Fibroblast of mammary gland (primary cell): Measurements from ENCODE around the gene RAB38.

Experiments
- DNase-seq: peaks from one replicate; pipeline ENCODE4 v3.0.0-alpha.2; 2010; ENCODE audit warnings: low read depth
- H3K4me3 ChIP-seq: 2 replicates; pipeline ENCODE4 v1.5.1; 2011; ENCODE audit warnings: low read depth, mild to moderate bottlenecking, low read length, moderate library complexity; ENCODE audit not compliant: control insufficient read depth
- CTCF ChIP-seq: conservative IDR thresholded peaks from 2 replicates; pipeline ENCODE4 v1.5.1; 2011; ENCODE audit warnings: low read depth, low read length, inconsistent platforms; ENCODE audit not compliant: control insufficient read depth, insufficient read depth

RAB38 gene

GRCh38 chr11:88175569-88176075 lies 379 bp upstream of the RAB38 start:
- DNase-seq = no peak
- H3K4me3 ChIP-seq = no peak overlapping the region

DNA sequence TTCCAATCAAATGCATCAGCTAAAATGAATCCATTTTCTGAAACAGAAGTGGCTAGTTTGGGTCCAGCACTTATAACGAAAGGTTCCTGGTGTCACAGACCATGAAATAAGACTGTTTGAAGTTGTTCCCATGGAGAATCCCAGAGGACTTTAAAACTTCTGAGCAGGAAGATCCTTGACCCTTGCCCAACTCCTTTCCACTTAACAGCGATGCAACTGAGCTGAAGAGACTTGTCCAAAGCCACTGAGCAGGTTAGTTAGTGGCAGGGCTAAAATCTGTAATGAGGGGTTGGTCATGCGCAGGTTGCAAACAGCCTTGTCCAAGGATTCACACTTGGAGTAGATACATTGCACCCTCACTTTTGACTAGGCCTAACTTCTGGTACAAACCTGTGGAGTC lies 1.3 kb downstream of the RAB38 start:
- DNase-seq = no peak
- H3K4me3 ChIP-seq = no peak overlapping the region
- no peak for TF ChIP-seq CTCF

More at GRCh38 chr11:88175569-88176075, 379 bp upstream of the RAB38 start:
- no peak for TF ChIP-seq CTCF

DNA sequence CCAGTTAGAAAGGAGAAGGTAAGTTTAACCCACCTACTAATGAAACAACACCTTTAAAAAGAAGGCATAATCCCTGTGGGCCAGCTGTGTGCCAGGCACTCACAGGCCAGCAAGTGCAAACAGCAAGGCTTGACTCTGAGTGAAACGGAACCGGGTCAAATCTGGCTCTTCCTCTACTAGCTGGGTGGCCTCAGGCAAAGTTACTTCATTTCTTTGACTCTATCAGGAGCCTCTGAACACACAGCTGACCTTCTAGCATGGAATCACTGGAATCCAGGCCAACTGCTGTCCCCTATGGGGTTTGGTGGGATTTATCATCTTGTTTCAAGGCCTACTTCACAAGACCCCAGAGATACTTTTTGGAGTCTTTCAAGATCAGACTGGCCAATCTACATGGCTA lies 3.3 kb downstream of the RAB38 start:
- no peak for DNase-seq
- no peak for TF ChIP-seq CTCF
- no peak overlapping the region for H3K4me3 ChIP-seq

DNA sequence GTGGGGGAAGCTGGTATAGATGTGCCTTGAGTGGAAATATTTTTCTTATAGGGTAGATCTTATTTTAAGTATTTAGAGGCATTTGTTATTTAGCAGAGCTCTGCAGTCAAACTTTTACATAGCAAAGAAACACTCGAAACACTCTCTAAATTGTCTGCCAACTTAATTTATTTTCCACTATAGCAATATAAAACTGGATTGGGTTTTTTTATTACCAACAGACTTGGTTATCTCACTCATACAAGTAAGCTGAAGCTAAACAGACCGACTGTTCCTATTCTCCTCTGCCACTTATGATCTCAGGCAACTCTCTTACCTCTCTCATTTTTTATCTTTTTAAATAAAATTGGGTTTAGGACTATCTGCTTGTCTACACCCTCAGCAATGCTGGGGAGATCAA lies 4.6 kb downstream of the RAB38 start:
- DNase-seq = no peak
- no peak overlapping the region for H3K4me3 ChIP-seq
- no peak for TF ChIP-seq CTCF

DNA sequence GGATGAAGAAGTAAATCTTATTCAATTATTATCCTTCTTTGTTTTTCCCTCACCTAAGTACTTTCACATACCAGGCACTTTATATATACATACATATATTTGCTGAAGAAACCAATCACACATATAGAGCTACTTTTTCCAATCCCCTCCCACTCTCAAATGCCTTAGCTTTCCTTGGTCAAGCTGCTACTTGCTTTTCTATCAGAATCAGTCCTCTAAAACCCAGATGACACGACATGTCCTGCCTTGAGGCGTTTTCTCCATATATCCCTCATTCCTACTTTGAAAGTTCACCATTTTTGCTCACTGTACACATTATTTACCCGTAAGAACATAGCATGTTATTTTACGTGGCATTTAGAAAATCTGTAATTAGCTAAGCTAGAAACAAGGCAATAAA lies 5.4 kb downstream of the RAB38 start:
- no peak for TF ChIP-seq CTCF
- no peak for DNase-seq
- H3K4me3 ChIP-seq = no peak overlapping the region

DNA sequence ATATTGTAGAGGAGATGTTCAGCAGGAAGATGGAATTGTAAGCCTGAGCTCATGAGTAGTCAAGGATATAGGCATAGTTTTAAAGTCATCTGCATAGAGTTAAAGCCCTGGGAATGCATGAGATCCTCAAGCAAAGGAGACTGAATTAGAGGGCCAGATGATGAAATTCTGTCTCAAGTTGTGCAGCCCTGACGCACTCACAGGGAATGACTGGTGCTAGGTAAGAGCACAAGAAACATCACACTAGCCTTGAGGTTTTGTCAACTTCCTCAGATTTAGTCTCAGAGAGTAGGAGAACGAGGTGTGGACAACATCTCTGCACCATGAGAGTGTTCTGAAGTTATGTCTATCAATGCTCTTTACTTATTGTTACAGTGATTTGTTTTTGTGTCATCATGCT lies 5.8 kb downstream of the RAB38 start:
- no peak overlapping the region for H3K4me3 ChIP-seq
- no peak for DNase-seq
- TF ChIP-seq CTCF = no peak

DNA sequence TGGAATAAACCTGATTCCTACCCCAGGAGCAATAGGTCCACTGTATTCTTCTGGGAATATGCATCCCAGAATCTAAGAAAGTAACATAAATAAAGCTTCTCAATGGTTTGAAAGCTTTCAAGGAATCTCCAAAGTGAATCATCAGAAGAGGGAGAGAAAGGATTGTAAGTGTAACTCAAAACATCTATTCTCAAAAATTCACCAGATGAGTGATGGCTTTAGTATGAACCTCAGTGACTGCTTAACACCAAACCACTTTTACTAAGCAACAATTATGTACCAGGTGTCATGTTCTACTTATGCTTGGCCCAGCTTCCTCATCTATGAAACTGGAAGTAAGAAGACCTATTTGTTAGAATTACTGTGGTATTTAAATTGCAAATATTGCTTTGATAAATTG lies 7.4 kb downstream of the RAB38 start:
- DNase-seq = no peak
- TF ChIP-seq CTCF = no peak
- H3K4me3 ChIP-seq = no peak overlapping the region
